Measurements from ENCODE around the gene FLNA.
"Not testable (repeated sequence)": the region's sequence is repeated elsewhere in the genome, so short reads cannot be mapped to it uniquely, and the experiment has no call there.

DNA sequence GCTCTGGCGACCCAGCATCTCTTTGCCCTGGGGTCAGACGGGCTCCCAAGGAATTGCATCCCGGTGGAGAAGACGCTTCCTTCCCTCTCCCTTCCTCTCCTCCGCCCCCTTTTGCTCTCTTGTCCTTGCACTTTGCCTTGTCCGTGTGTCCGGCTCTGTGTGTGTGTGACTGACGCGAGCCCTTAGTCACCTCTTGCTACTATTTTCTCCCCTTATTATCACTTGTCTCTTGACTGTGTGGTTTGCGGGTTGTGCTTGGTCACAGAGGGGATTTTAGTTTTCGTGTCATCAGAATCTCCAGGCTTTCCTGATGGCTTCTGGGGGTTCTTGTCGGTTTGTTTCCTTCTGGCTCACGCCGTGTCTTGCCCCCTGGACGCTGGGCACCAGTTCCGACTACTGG is 31.4 kb downstream of the FLNA start:
- TF ChIP-seq, protein P1, sequence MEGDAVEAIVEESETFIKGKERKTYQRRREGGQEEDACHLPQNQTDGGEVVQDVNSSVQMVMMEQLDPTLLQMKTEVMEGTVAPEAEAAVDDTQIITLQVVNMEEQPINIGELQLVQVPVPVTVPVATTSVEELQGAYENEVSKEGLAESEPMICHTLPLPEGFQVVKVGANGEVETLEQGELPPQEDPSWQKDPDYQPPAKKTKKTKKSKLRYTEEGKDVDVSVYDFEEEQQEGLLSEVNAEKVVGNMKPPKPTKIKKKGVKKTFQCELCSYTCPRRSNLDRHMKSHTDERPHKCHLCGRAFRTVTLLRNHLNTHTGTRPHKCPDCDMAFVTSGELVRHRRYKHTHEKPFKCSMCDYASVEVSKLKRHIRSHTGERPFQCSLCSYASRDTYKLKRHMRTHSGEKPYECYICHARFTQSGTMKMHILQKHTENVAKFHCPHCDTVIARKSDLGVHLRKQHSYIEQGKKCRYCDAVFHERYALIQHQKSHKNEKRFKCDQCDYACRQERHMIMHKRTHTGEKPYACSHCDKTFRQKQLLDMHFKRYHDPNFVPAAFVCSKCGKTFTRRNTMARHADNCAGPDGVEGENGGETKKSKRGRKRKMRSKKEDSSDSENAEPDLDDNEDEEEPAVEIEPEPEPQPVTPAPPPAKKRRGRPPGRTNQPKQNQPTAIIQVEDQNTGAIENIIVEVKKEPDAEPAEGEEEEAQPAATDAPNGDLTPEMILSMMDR (conservative IDR thresholded peaks at IDR 0.05): not testable (repeated sequence)
- TF ChIP-seq EZH2 (IDR thresholded peaks at IDR 0.05; ENCODE audit: low read depth): not testable (repeated sequence)

All from PC-9 (cell line).